ENCODE data around the gene NTSR1.

GRCh38 chr20:62766716-62767115, 58.1 kb downstream of the NTSR1 start:
- TF ChIP-seq CTCF (IDR thresholded peaks at IDR 0.05) (no peak), POLR2A (IDR thresholded peaks at IDR 0.05) (no peak)

Data from right lobe of liver (tissue), 4 donors.